Measurements from ENCODE around the gene RGL1.
A peak's percentile ranks its signal among the peaks of the same experiment; 100 is the strongest.

RGL1 gene

GRCh38 chr1:183871142-183871541 is 66.2 kb downstream of the RGL1 start:
- no peak for DNase-seq

DNA sequence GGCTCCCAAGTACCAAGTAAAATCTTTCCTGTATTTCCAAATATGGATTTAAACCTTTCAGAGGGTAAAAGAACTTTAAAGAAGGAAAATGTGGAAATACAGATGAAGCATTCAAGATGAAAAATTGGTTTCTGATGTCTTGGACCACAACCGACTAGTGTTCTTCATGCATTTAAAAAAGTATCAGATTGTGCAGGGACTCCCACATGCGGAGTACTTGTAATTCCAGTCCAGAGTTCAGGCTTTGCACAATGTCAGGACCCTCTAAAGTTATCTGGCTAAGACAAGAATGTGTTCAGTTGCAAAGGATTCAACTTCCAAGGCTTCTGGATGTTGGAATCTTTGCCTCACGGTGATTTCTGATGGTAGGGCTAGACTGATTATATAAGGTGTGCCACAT is 66.7 kb downstream of the RGL1 start:
- DNase-seq = no peak

DNA sequence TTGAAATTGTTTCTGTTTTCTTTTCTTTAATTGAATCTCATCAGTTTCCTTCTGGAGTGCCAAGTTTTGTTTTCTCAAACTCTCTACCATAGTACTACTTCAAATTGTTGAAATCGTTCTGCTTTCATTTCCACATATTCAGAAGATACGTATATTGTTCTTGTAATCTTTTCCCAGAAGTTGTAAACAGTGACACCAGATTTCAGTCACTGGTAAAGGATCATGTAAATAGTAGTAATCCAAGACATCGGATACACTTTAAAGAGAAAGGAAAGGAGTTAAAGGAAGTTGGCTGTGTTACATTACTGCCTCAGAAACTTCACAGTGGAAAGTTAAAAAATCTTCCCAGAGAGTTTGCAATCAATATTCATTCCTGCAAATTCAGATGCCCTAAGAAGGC is 67.5 kb downstream of the RGL1 start:
- no peak for DNase-seq

DNA sequence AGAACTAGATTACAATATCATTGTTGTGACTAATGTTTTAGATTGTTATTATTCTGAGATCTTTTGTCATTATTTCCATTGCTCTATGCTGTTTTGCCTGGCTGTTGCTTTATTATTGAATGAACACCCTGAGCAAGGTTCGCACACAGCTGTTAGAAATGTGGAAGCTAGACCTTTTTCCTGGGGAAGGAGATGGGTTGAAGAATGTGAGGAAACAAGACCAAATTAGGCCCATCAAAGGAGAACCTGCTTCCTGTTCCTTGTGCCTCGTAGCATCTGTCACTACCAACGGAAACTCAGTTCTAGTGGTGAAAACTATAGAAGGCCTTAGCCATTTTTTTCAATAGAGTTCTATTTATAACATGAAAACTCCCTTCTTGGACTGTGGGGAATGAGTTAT is 68.7 kb downstream of the RGL1 start:
- DNase-seq = peak in 3 of 6 experiments; percentile 10 to 21 (median 20)

DNA sequence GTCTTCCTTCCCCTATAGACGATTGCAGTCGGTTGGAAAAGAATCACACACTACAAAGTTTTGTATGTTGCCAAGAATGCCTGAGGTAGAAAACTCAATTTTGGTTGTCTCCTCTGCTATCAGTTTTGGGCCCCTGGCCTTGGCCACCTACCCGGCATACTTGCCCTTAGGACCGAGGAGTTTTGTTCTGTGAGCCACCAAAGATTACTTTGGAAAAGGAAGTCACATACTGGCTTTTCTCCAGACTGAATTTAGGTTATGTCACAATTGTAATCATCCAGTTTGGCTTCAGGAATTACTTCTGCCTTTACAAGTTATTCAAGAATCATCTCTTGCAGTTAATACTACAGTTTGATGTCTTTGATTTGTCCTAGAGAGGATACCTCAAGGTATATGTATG is 71.4 kb downstream of the RGL1 start:
- DNase-seq = no peak

- DNase-seq = no peak
Measured at GRCh38 chr1:183877053-183877720, 72.3 kb downstream of the RGL1 start.

DNA sequence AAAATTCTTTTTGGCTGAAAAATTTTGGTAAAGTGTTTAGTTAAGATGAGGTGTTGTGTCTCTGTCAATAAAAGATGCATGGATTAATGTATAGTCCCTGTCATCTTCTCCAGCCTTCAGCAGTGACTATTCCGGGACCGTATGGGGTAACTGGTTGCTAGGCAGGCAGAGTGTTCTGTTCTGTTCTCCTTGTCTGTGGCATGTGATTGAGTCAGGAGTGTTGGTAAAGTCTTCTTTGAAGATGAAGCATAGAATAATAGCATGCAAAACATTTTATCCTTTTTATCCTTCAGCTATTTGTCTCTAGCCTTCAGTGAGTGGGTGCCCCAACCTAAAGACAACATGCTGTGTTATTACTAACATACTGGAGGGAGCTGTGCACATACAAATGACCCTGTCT is 74.6 kb downstream of the RGL1 start:
- DNase-seq = no peak

GRCh38 chr1:183879966-183880365 is 75.0 kb downstream of the RGL1 start:
- no peak for DNase-seq

DNA sequence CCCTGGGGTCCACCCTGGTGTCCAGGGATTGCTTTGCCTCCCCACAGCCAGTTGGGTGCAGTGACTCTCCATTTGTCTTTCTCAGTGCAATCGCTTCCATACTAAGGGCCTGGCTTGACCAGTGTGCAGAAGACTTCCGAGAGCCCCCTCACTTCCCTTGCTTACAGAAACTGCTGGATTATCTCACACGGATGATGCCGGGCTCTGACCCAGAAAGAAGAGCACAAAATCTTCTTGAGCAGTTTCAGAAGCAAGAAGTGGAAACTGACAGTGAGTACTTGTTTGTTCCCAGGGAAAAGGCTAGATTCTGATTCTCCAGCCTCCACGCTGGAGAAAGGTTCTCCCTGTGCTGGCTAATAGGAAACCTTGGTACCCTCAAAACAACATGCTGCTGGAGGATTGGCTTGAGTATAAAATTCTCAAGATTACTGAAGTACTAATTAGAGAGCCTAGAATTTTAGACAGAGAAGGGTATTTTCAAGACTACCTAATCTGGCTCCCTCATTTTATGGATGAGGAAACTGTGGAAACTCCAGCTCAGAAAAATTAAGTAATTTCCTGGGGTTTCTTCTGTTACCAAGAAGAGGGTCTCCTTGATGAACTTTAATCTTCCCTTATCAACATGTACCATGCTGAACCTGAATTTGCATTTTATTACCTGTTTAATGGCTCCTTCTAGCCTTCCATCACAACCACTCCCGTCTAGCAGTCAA is 75.8 kb downstream of the RGL1 start:
- no peak for DNase-seq

GRCh38 chr1:183881387-183882131 is 76.6 kb downstream of the RGL1 start:
- DNase-seq = no peak

- DNase-seq = no peak
Measured at GRCh38 chr1:183882335-183883167, 77.6 kb downstream of the RGL1 start.

DNA sequence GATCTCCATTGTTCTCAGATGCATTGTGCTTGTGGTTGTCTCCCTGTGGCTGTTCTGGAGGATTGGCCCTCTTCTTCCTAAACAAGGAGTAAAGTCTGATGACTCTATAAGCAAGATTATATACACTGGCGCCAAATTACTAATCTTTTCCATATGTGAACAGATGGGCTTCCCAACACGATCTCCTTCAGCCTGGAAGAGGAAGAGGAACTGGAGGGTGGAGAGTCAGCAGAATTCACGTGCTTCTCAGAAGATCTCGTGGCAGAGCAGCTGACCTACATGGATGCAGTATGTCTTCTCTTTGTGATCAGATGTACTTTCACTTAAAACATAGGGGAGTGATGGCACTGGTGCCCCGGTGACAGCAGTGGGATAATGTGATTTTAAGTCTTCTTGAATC is 78.7 kb downstream of the RGL1 start:
- no peak for DNase-seq

DNA sequence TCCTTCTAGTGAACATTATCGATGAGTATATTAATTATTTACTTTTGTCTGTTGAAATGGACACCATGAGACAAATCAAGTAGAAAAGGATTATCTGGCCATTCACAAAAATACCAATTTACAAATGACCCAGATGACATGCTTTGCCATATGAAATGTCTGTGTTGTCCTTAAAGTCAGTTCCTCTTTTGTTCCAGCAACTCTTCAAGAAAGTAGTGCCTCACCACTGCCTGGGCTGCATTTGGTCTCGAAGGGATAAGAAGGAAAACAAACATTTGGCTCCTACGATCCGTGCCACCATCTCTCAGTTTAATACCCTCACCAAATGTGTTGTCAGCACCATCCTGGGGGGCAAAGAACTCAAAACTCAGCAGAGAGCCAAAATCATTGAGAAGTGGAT is 79.6 kb downstream of the RGL1 start:
- DNase-seq = no peak

DNA sequence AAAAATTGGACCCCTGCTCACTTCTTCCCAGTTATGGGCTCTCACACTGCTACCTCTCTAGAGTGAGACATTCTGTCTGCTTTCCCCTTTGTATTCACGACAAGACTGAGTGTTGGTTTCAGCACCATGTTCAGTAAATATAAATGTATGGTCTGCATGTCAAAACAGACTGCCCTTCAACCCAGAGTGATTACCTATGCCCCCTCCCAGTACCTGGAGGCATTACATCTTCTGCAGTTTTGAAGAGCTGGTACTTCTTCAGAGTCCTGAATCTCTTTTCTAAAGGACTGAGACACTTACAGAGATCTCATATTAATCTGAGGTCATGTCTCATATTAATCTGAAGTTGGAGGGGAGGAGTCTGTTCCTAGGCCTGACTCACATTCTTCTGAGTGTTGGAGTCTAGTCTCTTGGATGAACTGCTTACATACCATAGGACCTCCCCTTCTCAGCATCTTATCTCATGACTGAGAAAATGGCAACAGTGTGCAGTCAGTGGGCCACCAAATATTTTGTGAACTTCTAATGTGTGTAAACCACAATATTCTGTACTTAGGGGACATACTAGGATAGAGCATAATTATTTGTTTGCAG is 80.3 kb downstream of the RGL1 start:
- DNase-seq = no peak

DNA sequence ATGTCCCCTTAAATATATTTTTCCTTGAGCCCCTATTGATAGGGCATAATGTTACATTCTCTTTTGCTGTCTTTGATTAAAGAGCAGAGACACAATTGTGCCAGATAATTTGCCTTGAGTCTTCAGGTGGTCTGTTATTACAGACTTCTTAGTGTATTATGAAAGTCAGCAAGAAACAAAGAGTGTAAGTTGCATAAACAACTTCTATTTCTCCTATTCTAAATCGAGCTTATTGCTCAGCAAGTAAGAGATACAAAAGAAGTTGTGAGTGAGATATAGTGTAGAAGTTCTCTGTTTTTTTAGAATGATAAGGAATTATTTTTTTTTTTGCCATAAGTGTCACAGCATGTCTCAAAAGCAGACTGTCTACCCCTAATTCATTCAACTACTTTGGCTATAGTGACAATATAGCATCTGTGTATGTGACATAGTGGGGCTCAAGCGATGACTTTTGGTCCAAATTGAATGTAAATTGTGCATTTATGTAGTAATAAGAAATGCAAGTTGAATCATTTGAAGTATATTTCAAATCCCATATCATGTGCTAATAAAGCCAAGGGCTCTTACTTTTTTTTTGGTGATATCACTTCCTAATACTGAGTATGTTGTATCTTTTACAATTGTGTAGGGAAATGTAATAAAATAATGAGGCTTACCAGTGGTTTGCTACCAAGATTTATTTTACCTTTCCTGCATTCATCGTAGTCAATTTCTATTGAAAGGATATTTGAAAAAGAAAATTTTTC is 81.3 kb downstream of the RGL1 start:
- DNase-seq = no peak

- DNase-seq = no peak
Measured at GRCh38 chr1:183886853-183887252, 81.9 kb downstream of the RGL1 start.

- DNase-seq = peak in 3 of 6 experiments; percentile 28 to 60 (median 31)
Measured at GRCh38 chr1:183887826-183888819, 83.2 kb downstream of the RGL1 start.

- no peak for DNase-seq
Measured at GRCh38 chr1:183889095-183889494, 84.2 kb downstream of the RGL1 start.

GRCh38 chr1:183891158-183891856 is 86.4 kb downstream of the RGL1 start:
- no peak for DNase-seq

- DNase-seq = no peak
Measured at GRCh38 chr1:183892351-183892793, 87.5 kb downstream of the RGL1 start.

All from stimulated activated naive CD4-positive, alpha-beta T cell (primary cell).